Lower leg skin (tissue), 4 donors: ENCODE data around the gene GOLPH3L. TPM values are rescaled to one million over a fixed set of nuclear protein-coding genes. Genes with fewer than 3 reads are reported as not detected.
"Not testable (repeated sequence)": the region's sequence is repeated elsewhere in the genome, so short reads cannot be mapped to it uniquely, and the experiment has no call there.

Experiments
- DNase-seq, 2 donors: peaks; one replicate each; pipeline ENCODE4 v3.0.0-alpha.2; 2019; ENCODE audit warnings: low spot score in 2 of 2
- H3K4me3 ChIP-seq: fragments of 200-600 bp; sonication (generic); 2 replicates; pipeline ENCODE4 v1.5.1; 2017; ENCODE audit warnings: mild to moderate bottlenecking, low read depth; ENCODE audit not compliant: poor library complexity, severe bottlenecking
- POLR2A ChIP-seq, 2 donors: fragments of 450-650 bp; IDR thresholded peaks; one replicate each; pipeline ENCODE4 v1.6.1; 2016 to 2017; ENCODE audit warnings: antibody characterized with exemption in 2 of 2, mild to moderate bottlenecking in 1 of 2, moderate library complexity in 1 of 2
- WGBS, 2 donors: methylation state at CpG; one replicate each; pipeline ENCODE4 v1.1.5; 2018; 5-methylcytosine and 5-hydroxymethylcytosine counted together
- intact Hi-C: fragments of 100-400 bp; cut with DNase I; formaldehyde crosslinking; loops from one replicate; pipeline ENCODE4 v1.15.0; 2023; ENCODE audit warnings: low total_unique reads
- total RNA-seq, 4 donors: library from RNA; depleted of rRNA; stranded (reverse); fragments of >200 nt; gene quantifications; one replicate each; pipeline ENCODE4 v1.1.0, GENCODE V29; 2016
- TF ChIP-seq, protein P1 (sequence below), 3 donors: fragments of 450-650 bp; IDR thresholded peaks; one replicate each; pipeline ENCODE4 v1.5.1; 2016; ENCODE audit warnings: antibody characterized with exemption in 3 of 3, mild to moderate bottlenecking in 3 of 3, moderate library complexity in 2 of 3

Gene GOLPH3L
- total RNA-seq, 4 donors from 2014 or later, result 18.0 to 24.3 (median 21.5) TPM

DNA sequence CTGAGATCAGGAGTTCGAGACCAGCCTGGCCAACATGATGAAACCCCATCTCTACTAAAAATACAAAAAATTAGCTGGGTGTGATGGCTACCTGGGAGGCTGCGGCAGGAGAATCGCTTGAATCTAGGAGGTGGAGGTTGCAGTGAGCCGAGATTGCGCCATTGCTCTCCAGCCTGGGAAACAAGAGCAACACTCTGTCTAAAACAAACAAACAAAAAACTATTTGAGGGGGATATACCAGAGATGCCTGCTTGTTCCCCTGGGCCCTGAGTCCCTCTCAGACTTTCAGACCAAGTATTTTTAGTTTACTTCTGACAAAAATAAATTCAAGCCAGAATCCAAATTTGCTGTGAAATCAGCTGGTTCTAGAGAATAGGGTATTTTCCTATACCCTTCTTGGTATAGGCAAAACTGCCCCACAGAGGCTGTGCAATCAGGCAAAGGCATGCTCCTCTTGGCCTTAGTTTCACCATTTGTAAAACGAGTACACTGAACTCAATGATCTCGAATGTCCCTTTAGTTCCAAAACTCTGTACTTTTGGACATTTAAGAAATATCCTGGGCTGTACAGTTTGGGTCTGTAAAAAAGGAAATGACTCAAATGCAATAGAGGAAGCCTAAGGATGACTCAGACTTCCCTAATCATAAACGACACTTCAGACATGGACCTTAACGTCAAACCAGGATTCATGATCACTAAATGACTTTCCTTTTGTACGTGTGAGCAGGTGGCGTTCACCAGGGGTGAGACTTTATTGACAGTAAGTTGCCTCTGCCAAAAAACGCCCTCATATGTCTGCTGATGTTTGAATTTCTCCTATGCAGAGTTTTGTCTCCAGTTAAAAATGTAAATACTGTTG, 83.7 kb downstream of the GOLPH3L start:
- no peak for DNase-seq
- WGBS, 2 donors, result 43 to 45% methylated on average over 12 of the region's 12 CpGs
- no peak overlapping the region for H3K4me3 ChIP-seq
- intact Hi-C loops, result no loop called here
- TF ChIP-seq, protein P1, sequence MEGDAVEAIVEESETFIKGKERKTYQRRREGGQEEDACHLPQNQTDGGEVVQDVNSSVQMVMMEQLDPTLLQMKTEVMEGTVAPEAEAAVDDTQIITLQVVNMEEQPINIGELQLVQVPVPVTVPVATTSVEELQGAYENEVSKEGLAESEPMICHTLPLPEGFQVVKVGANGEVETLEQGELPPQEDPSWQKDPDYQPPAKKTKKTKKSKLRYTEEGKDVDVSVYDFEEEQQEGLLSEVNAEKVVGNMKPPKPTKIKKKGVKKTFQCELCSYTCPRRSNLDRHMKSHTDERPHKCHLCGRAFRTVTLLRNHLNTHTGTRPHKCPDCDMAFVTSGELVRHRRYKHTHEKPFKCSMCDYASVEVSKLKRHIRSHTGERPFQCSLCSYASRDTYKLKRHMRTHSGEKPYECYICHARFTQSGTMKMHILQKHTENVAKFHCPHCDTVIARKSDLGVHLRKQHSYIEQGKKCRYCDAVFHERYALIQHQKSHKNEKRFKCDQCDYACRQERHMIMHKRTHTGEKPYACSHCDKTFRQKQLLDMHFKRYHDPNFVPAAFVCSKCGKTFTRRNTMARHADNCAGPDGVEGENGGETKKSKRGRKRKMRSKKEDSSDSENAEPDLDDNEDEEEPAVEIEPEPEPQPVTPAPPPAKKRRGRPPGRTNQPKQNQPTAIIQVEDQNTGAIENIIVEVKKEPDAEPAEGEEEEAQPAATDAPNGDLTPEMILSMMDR (IDR thresholded peaks at IDR 0.05), result no peak
- no peak for TF ChIP-seq POLR2A (IDR thresholded peaks at IDR 0.05)

DNA sequence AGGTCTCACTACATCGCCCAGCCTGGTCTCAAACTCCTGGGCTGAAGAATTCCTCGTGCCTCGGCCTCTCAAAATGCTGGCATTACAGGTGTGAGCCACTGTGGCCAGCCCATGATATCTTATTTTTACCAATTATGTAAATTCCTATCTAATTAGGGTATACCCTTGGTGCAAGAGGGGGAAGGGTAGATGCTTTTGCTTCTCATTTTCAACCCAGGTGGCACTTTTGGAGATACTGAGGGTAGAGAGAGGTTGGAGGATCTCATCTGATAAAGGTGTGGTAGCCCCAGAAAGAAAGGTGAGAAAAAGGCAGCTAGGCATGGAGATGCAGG, 85.0 kb downstream of the GOLPH3L start:
- TF ChIP-seq, protein P1 (IDR thresholded peaks at IDR 0.05), result no peak
- no peak for TF ChIP-seq POLR2A (IDR thresholded peaks at IDR 0.05)
- no peak for DNase-seq
- H3K4me3 ChIP-seq, result no peak overlapping the region
- intact Hi-C loops, result no loop called here
- 91 to 97% methylated on average over 3 of the region's 3 CpGs for WGBS, 2 donors

DNA sequence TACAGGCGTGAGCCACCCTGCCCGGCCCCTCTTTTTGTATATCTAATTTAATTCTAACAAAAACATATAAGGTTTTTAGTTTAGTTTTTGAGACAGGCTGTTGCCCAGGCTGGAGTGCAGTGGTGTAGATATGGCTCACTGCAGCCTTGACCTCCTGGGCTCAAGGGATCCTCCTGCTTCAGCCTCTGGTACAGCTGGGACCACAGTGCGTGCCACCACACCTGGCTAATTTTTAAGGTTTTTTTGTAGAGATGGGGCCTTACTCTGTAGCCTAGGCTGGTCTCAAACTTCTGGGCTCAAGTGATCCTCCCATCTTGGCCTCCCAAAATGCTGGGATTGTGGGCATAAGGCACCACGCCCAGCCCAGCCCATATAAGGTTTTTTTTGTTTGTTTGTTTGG, 86.4 kb downstream of the GOLPH3L start:
- intact Hi-C loops, result no loop called here
- 97 to 99% methylated on average over 4 of the region's 4 CpGs for WGBS, 2 donors
- TF ChIP-seq, protein P1 (IDR thresholded peaks at IDR 0.05), result no peak
- TF ChIP-seq POLR2A (IDR thresholded peaks at IDR 0.05), result no peak
- no peak for DNase-seq
- no peak overlapping the region for H3K4me3 ChIP-seq

DNA sequence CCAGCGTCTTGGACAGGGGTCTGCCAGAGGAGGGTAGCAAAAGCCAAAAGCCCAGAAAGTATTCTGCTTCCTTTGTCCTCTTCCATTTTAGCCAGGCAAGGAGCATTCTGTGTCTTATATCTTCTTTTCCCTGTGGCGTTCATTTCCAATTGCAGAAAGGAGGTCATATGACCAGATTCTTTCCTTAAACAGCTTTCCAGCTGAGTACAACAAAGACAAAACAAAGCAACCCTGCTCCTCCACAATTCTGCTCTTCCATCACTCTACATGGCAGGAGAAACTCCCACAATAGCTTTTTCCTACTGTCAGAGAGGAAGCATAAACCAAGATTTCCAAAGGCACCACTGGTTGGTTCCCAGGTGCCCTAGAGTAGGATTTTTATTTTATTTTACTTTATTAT, 87.2 kb downstream of the GOLPH3L start:
- H3K4me3 ChIP-seq, result no peak overlapping the region
- TF ChIP-seq POLR2A (IDR thresholded peaks at IDR 0.05), result no peak
- TF ChIP-seq, protein P1 (IDR thresholded peaks at IDR 0.05), result no peak
- 43 to 59% methylated on average over 2 of the region's 2 CpGs for WGBS, 2 donors
- no peak for DNase-seq
- intact Hi-C loops, result no loop called here

DNA sequence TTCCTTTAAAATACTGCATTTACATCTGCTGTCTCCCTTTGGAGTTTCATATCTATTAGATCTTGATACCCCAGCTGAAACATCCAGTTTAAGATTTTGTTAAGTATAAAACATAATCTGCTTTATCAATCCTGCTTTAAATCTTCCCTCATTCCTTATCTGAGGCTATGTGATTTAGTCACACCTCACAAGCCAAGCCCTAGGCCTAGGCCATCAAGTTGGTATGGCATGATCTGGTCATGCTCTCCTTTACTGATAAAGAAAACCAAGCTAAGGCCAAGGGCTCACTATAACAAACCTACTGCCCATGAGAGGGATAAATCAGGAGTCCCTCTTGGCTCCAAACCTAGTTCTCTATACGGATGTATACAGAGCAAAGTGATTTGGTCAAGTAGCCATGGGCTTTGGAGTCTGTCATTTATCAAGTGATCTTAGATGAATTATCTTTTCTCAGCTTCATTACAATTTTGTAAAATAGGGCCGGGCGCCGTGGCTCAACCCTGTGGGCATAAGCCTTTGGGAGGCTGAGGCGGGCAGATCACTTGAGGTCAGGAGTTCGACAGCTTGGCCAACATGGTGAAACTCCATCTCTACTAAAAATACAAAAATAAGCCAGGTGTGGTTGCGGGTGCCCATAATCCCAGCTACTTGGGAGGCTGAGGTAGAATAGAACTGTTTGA, 90.4 kb downstream of the GOLPH3L start:
- no peak overlapping the region for H3K4me3 ChIP-seq
- WGBS, 2 donors, result 92 to 99% methylated on average over 7 of the region's 7 CpGs
- TF ChIP-seq, protein P1 (IDR thresholded peaks at IDR 0.05), result no peak
- TF ChIP-seq POLR2A (IDR thresholded peaks at IDR 0.05), result no peak
- intact Hi-C loops, result no loop called here
- DNase-seq, result no peak

DNA sequence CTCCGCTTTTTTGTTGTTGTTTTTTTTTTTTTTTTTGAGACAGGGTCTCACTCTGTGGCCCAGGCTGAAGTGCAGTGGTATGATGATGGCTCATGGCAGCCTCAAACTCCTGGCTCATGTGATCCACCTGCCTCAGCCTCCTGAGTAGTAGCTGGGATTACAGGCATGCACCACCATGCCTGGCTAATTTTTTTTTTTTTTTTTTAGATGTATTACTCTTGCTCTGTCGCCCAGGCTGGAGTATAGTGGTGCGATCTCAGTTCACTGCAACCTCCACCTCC, 91.6 kb downstream of the GOLPH3L start:
- intact Hi-C loops, DNase-seq, H3K4me3 ChIP-seq: not testable (repeated sequence)
- 93 to 96% methylated on average over 3 of the region's 3 CpGs for WGBS, 2 donors
